Lung microvascular endothelial cell (primary cell): ENCODE data around the gene SMTNL2. TPM values are rescaled to one million over a fixed set of nuclear protein-coding genes. Genes with fewer than 3 reads are reported as not detected.
"Not testable (repeated sequence)": the region's sequence is repeated elsewhere in the genome, so short reads cannot be mapped to it uniquely, and the experiment has no call there.

Experiments
- DNase-seq, 2 donors: peaks; one replicate each; pipeline versions ENCODE4 v3.0.0 to v3.0.0-alpha.2; 2010; ENCODE audit warnings: low read depth in 2 of 2
- total RNA-seq: library from RNA; depleted of rRNA; stranded (reverse); fragments of >200 nt; gene quantifications from 2 replicates; pipeline ENCODE4 v1.2.1, GENCODE V29; 2014

The SMTNL2 gene
- total RNA-seq, 1 donor from 2014 or later = not detected

GRCh38 chr17:4584917-4585637 is 748 bp downstream of the SMTNL2 start:
- DNase-seq = no peak

DNA sequence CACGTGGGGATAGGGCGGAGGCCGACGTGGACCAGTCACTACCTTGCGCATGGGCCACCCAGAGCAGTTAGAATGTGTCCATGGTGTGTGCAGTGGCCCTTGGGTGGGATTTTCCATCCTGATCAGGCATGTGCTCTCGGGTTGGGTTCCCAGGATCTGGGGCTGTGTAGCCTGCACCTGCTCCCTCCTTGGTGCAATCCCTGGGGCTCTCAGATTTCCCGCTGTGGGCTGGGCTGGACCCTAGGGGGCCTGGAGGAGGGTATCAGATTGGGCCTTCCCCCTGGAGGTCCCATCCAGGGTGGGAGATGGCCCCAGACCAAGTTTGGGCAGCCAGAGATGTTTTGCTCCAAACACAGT is 1.3 kb downstream of the SMTNL2 start:
- no peak for DNase-seq

- DNase-seq = no peak
These were observed 1.7 kb downstream of the SMTNL2 start for GRCh38 chr17:4586043-4586442.

- no peak for DNase-seq
These were observed 2.9 kb downstream of the SMTNL2 start for GRCh38 chr17:4587195-4587594.

DNA sequence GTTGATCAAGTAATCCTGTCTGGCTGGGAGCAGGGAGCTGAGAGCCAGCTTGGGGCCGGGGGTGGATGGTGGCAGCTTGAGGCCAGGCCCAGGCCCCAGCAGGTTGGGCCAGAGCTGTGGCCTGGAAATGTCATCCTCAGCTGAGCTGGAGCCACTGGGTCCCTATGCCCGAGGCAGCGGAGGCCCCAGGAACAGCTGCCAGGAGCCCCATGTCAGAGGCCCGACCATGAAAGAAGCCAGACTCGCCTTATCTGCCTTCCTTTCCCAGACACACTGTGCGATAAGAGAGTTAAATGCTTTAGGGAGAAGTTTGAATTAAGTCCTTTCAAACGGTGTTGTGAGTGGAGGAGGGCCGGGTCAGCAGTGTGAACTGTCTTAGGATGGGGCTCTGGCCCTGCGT is 3.5 kb downstream of the SMTNL2 start:
- DNase-seq = no peak

- no peak for DNase-seq
These were observed 4.1 kb downstream of the SMTNL2 start for GRCh38 chr17:4588391-4588790.

DNA sequence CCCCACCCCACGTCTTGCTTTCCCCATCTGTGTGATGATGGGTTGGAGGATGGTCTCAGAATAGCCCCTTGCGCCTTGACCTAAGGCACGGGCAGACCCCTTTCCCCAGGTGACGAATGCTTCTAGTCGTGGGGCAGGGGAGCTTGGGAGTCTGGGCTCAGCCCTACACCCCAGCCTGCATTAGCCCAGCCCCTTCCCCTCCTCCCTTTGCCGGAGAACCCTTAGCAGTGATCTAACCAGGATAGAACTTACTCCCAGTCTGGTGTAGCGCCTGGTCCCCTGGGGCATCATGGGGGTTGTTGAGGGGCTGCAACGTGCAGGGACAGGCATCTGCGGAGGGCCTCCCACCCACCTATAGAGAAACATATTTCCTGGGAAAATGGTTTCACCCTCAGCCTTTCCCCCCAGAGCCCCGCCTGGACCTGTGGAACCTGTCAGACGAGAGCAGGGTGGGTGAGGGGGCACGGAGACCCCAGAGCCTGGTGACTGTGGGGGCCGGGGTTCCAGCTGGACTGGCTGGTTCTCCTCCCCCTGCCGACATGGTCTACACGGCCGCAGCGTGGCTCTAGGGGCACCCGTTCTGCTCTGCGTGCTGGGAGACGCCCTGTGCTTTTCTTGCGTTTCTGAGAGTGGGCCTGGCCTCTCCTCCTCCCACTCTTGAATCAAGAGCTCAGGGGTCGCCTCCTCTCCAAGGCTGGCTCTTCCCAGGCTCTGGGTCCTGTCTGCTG is 4.7 kb downstream of the SMTNL2 start:
- DNase-seq = no peak

GRCh38 chr17:4590042-4590441 is 5.7 kb downstream of the SMTNL2 start:
- DNase-seq = peak in 1 of 2 donors; percentile 29

DNA sequence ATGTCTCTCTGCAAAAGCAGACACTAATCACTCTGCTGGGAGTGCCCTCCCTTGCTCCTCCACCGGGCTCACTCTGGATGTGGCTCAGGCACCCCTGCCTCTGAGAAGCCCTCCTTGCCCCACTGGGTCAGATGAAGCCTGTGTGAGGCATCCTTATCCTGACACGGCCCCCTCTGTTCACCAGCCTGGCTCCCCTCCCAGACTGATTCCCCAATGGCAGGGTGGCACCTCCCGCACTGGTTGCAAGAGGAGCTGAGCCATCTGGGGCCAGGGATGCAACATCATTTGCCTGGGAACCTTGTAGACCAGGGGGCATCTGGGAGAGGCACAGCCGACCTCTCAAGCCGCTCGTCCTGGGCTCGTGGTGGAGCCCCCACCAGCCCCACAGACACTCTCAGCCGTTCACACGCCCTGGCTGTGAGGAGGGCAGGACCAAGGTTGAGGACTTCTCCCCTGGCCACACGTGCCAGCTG is 6.7 kb downstream of the SMTNL2 start:
- DNase-seq = no peak

DNA sequence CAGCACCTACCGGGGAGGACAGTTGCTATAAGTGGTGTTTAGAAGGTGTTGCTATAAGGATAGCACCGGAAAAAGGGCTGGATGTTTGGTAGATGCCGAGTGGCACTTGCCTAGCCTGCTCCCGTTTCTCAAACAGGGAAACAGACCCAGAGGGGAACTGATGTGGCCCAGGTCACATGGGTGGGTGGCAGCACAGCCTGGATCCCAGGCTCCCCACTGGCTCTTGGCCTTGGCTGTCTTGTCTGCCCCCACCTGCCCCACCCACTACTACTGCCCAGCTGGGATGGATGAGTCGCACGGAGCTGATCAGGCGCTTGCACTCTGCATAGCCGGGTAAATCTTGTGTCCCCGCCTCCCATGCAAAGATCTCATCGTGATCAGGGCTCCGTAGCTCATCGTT is 7.2 kb downstream of the SMTNL2 start:
- peak in 1 of 2 donors; percentile 14 for DNase-seq

DNA sequence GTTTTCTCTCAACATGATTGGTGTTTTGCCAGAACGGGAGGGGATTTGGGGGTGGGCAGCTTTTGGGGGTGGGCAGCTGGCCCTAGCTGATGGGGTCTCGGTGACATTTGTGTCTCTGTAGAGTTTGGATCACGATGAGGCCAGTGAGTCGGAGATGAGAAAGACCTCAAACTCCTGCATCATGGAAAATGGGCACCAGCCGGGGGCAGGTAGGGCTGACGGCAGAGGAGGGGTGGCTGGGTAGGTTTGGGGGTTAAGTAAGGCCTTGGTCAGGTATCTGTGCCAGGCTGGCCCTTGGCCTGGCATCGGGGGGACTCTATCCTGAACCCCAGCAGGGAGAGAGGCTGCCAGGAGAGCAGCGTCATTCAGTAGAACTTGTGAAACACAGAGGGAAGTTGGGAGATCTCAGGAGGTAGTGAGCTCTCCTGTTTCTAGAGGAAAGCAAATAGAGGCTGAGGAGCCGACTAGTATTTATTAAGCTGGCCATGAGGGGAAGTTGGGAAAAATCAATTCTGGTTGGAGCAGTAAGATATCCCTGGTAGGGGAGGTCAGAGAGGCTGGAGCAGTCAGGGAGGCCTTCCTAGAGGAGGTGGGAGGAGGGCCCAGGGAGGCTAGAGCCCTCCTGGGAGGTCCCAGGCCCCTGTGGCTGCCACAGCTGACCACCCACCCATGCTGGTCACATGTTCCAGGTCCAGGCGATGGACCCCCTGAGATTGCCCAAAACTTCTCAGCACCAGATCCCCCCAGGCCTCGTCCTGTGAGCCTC is 8.1 kb downstream of the SMTNL2 start:
- DNase-seq = no peak

- no peak for DNase-seq
These were observed 8.7 kb downstream of the SMTNL2 start for GRCh38 chr17:4593021-4593421.

DNA sequence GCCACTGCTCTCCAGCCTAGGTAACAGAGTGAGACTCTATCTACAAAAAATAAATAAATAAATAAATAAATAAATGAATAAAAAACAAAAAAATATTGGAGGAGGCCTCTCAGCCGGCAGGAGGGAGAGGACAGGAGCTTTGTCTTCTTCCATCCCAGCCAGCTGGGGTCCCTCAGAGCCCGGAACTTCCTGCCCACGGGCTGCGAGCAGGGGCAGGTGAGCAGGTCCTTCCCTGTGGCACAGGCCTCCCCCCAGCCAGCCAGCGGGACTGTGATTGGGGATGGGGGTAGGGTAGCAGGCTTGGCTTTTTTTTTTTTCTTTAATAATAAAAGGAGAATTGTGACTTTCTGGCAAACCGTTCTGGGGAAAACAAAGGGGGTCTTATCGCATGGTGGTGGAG is 10.1 kb downstream of the SMTNL2 start:
- no peak for DNase-seq

- peak in 1 of 2 donors; percentile 31 for DNase-seq
These were observed 10.8 kb downstream of the SMTNL2 start for GRCh38 chr17:4594931-4595684.

DNA sequence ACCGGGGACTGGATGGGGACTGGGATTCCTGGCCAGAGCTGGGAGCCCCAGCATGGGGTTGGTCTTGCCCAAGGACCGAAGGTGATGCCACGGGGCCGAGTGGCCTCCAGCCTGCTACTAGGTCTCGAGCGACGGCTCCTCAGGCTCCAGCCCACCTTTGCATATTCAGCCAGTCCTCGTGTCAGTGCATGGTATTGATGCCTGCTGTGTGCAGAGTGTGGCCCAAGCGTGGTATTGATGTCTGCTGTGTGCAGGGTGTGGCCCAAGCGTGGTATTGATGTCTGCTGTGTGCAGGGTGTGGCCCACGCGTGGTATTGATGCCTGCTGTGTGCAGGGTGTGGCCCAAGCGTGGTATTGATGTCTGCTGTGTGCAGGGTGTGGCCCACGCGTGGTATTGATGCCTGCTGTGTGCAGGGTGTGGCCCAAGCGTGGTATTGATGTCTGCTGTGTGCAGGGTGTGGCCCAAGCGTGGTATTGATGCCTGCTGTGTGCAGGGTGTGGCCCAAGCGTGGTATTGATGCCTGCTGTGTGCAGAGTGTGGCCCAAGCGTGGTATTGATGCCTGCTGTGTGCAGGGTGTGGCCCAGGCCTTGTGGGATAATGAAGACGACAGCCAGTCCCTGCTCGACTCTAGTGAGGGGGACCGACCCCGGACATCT is 11.5 kb downstream of the SMTNL2 start:
- not testable (repeated sequence) for DNase-seq

GRCh38 chr17:4596636-4597380 is 12.5 kb downstream of the SMTNL2 start:
- no peak for DNase-seq

DNA sequence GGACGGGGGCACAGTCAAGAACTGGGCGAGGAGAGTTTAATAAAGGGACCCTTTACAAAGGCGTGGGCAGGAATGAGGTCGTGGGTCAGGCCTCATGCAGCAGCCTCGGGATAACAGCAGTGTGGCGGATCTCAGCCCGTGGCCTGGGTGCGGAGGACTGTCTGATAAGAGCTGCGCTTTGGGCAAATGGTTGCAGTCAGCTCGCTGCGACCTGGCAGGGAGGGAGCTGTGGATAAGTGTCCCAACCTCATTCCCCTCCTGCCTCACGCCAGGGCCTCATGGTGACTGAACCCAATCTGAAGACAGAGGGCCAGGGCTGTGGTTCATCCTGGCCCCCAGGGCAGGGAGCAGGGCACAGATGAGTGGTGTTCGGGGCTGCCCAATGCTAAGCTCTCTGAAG is 13.6 kb downstream of the SMTNL2 start:
- DNase-seq = no peak

DNA sequence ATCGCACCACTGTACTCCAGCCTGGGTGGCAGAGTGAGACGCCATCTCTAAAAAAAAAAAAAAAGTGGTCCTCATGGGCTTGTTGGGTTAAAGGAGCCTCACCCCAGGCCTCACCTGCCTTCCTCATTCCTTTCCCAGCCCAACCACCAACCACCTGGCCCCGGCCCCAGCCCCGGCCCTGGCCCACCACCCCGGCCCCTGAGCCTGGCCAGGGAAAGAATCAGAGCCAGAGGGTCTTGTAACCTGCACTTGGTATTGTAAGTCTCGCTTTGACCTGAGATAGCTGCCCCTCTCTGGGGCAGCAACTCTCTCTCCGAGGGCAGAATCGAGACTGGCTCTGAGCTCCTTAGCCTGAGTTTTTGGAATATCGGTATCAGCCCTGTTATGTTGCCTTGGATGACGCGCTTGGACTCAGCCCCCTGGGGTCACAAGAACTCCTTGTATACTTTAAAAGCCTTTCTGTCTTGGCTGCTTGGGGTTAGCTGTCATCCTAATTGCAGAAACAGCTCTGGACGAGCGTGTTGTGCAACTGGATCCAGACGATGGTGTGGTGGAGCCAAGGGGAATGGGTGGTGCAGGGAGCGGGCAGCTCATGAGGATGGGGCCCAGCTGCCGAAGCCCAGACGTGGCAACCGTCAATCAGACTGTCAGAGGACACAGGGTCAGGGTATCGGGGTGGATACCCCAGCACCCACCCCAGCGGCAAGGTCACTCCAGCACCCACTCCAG is 14.6 kb downstream of the SMTNL2 start:
- no peak for DNase-seq

DNA sequence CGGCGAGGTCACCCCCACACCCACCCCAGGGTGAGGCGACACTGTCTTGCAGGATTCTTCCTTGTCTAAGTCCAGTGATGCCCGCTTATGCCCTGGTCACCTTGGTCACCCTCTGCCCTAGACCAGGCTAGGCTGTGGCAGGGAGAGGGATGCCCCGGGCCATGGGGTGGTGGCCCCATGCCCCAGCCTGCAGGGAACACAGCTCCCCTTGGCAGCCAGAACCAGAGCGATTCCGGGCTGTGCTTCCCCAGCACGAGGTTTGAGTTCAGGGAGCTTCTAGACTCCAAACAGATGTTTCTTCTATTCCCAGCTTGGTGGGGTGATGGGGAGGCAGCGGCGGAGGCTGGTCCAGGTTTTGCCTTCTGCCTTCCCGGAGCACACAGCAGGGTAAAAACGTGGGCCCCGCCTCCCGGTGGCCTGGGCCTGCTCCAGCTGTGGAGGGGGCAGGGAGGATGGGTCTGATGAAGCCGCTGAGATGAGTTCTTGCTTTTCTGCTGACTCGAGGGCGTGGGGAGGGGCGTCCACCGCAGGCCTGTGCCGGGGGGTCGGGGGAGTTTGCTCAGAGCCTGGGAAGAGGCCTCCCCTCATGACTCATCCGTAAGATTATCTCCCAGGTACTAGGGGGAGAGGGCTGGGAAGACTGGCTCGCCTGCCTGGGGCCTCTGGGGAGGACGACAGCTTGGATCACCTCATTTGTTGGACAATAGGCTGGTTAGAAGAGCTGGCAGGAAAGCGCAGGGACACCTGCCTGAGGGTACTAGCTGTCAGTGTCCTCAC is 15.4 kb downstream of the SMTNL2 start:
- DNase-seq = no peak
